Upper lobe of left lung (tissue), 4 donors: ENCODE data around the gene C20orf173.

Source experiments
- CTCF ChIP-seq, 6 experiments: fragments of 450-650 bp in 4 of 6; fragments of 200-600 bp in 2 of 6; sonication (generic) in 2 of 6; IDR thresholded peaks; one replicate each; pipeline ENCODE4 v1.5.1; 2016 to 2019; ENCODE audit warnings: antibody characterized with exemption in 6 of 6
- POLR2A ChIP-seq, 4 donors: fragments of 450-650 bp; IDR thresholded peaks; one replicate each; pipeline ENCODE4 v1.5.1; 2016 to 2017; ENCODE audit warnings: antibody characterized with exemption in 4 of 4, mild to moderate bottlenecking in 2 of 4
- POLR2AphosphoS5 ChIP-seq, 2 donors: sonication (generic); formaldehyde crosslinking; IDR thresholded peaks; one replicate each; pipeline ENCODE4 v1.5.1; 2017; ENCODE audit warnings: antibody characterized with exemption in 2 of 2

GRCh38 chr20:35551503-35551902 is 22.1 kb upstream of the C20orf173 start:
- TF ChIP-seq CTCF (IDR thresholded peaks at IDR 0.05) (no peak), POLR2AphosphoS5 (IDR thresholded peaks at IDR 0.05) (no peak), POLR2A (IDR thresholded peaks at IDR 0.05) (no peak)
